Endothelial cell of umbilical vein (primary cell): Measurements from ENCODE around the gene CXXC5.

ENCODE experiments used
- CTCF ChIP-seq, 2 donors: IDR thresholded peaks; 1 replicate in 1 of 2; 2 replicates in 1 of 2; pipeline ENCODE4 v1.5.1; 2011; ENCODE audit warnings: low read length in 2 of 2, mild to moderate bottlenecking in 2 of 2, moderate library complexity in 2 of 2, control low read depth in 1 of 2, inconsistent platforms in 1 of 2, low read depth in 1 of 2; ENCODE audit not compliant: insufficient read depth in 1 of 2; ENCODE audit errors: extremely low read depth in 1 of 2
- EZH2 ChIP-seq: IDR thresholded peaks from 2 replicates; pipeline ENCODE4 v1.6.1; 2012; ENCODE audit warnings: borderline replicate concordance, low read depth, mild to moderate bottlenecking, moderate library complexity, low read length, inconsistent platforms; ENCODE audit not compliant: severe bottlenecking
- FOS ChIP-seq: IDR thresholded peaks from 2 replicates; pipeline ENCODE4 v1.6.1; 2011; ENCODE audit warnings: mild to moderate bottlenecking, low read length, moderate library complexity, borderline replicate concordance; ENCODE audit not compliant: insufficient read depth
- GATA2 ChIP-seq: IDR thresholded peaks from 2 replicates; pipeline ENCODE4 v1.7.0; 2011; ENCODE audit warnings: low read depth, mild to moderate bottlenecking, moderate library complexity, mixed read lengths, low read length; ENCODE audit not compliant: insufficient read length, insufficient read depth
- JUN ChIP-seq: IDR thresholded peaks from 2 replicates; pipeline ENCODE4 v1.6.1; 2011; ENCODE audit warnings: borderline replicate concordance, low read depth; ENCODE audit not compliant: insufficient read length, insufficient read depth
- MAX ChIP-seq: IDR thresholded peaks from 2 replicates; pipeline ENCODE4 v1.6.1; 2011; ENCODE audit not compliant: insufficient read depth, insufficient read length
- POLR2A ChIP-seq: IDR thresholded peaks from 2 replicates; pipeline ENCODE4 v1.6.1; 2012; ENCODE audit warnings: low read depth, mild to moderate bottlenecking, control low read depth, low read length
- POLR2AphosphoS5 ChIP-seq: IDR thresholded peaks from 2 replicates; pipeline ENCODE4 v1.6.1; 2012; ENCODE audit warnings: low read depth, mild to moderate bottlenecking, control low read depth, low read length, moderate library complexity; ENCODE audit not compliant: insufficient read depth

DNA sequence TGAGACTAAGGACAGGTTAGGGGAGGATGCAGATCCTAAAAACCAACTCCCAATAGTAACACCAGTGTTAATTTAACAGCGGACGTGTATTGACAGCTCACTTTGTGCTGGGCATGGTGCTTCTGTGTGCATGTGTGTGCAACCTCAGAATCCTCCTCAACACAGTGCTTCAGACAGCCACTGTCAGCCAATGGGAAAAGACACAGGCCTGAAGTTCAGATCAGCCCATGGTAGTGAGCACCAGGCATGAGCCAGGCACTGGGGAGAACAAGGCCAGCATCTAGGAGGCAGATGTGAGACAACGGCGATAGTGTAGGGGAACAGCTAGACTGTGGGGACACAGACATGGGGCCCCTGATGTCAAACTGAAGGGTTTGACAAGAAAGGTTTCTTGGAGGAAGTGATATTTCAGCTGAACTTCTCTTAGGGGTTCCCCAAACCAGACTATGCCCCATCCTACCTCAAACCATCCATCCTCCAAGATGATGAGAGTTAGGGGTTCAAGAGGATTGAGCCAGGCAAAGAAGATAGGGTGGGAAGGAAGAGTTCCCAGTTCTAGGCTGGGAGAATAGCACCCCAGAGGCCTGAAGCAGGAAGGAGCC is 75.9 kb downstream of the CXXC5 start:
- TF ChIP-seq CTCF (IDR thresholded peaks at IDR 0.05; ENCODE audit: extremely low read depth in 1 of 2, insufficient read depth in 1 of 2, low read depth in 1 of 2, low read length in 2 of 2), result no peak
- TF ChIP-seq JUN, result no peak
- TF ChIP-seq MAX, result no peak
- no peak for TF ChIP-seq POLR2AphosphoS5
- no peak for TF ChIP-seq POLR2A
- TF ChIP-seq EZH2, result no peak
- no peak for TF ChIP-seq GATA2
- no peak for TF ChIP-seq FOS
